HG03442 (cell line): ENCODE data around the gene CASK.

Experiments used
- ATAC-seq: cut with Tn5 transposase; IDR thresholded peaks from one replicate; pipeline ENCODE4 v1.9.1; 2021; ENCODE audit warnings: mild to moderate bottlenecking, moderate library complexity; ENCODE audit not compliant: unreplicated experiment

The CASK gene

GRCh38 chrX:41912923-41913322, 10.4 kb downstream of the CASK start:
- ATAC-seq = no peak

DNA sequence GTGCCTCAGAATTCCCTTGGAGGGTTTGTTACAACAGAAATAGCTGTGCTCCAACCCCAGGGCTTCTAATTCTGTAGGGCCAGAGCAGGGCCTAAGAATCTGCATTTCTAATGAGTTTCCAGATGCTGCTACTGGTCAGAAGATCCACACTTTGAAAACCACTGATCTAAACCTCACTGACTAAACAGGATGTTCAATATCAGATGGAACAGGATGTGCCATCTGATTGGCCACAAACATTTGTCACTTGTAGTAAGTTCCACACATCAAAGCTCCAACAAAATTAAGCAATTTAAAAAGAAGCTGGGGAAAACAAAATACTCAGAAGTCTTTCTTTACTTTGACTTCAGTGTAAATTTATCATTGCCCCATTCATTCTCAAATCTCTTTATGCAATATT, 14.3 kb downstream of the CASK start:
- ATAC-seq = no peak

DNA sequence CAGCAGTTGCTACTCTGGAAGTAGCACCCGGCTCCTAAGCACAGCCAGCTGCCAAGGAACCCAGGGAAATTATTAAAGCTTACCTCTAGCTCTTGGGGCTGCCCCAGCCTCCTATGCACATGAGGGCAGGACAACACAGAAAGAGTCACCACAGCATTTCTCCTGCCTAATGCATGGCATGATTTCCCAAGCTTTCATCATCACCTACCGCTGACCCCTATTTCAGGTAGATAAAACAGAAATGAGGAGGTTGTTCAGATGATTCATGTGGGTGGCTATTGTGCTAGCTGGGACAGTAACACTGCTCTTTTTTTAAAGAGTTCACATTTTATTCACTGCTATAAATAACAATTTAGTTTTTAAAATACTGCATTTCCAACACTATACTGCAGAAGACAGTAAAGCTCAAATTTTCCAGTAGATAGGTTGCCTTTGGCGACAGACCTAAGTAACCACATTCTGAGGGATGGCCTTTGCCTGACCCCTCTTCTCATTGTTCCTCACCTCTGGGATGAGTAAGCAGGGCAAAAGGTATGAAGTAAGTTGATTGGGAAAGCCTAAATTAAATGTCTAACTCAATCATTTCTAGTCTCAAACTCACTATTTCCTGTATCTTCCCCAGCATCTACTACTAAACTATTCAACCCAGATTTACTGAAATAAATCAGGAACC, 16.7 kb downstream of the CASK start:
- no peak for ATAC-seq

GRCh38 chrX:41903544-41903943, 19.8 kb downstream of the CASK start:
- ATAC-seq = no peak

GRCh38 chrX:41900321-41900720, 23.0 kb downstream of the CASK start:
- no peak for ATAC-seq

DNA sequence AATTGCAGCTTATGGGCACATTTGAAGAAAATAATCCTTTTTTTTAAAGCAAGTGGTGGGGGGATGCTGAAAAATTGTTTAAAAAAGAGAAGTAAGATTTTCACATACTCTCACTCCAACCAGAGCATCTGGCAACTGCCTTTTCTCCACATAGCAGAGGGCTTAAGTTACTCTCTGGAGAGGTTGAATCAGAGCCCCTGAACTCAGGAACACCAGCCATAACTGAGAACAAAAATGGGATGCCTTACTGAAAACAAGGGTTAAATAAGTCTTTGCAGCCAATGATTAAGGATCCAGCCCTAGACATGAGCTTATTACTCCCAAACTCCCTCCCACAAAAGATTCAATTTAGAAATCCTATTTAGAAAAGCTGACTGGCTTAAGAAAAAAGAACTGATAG, 27.5 kb downstream of the CASK start:
- no peak for ATAC-seq

DNA sequence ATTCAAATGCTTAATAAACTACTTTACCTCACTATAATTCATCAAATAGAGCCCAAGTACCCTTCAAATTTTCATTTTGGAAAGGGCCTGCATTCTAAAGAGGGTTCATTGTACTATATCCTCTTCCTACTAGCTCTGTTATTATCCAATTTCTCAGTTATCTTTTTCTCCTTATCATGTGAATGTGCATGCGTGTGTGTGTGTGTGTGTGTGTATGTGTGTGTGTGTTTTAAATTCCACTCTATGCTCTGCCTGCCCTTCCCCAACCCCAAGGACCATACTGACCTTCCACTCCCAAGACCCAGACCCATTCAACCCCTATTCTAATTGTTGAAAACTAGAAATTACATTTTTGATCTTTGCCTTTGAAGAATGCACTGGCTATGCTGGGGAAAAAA, 33.3 kb downstream of the CASK start:
- no peak for ATAC-seq

- no peak for ATAC-seq
Observed at GRCh38 chrX:41889317-41890025, 33.9 kb downstream of the CASK start.

- ATAC-seq = no peak
Observed at GRCh38 chrX:41887691-41888090, 35.7 kb downstream of the CASK start.

GRCh38 chrX:41885724-41886123, 37.6 kb downstream of the CASK start:
- no peak for ATAC-seq

GRCh38 chrX:41881166-41881565, 42.2 kb downstream of the CASK start:
- no peak for ATAC-seq

DNA sequence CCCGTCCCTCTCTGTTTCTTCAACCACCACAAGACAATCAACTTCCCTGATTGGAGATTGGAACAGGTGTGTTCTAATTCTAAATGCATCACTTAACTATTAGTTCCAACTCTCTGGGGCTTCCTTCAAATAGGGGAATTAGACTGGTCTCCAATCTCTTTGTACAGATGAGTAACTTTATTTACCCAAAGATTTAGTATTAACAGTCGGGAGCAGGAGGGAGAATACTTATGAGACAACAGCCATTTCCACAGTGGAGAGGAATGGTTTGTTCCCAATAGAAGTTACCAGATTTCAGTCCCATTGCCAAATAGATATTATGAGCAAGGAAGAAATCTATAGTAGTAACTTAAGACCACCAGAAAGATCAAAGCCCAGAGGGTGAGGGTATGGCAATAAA, 46.2 kb downstream of the CASK start:
- ATAC-seq = no peak

GRCh38 chrX:41875142-41875541, 48.2 kb downstream of the CASK start:
- ATAC-seq = no peak

- ATAC-seq = peak; percentile 53
Observed at GRCh38 chrX:41870719-41871151, 52.6 kb downstream of the CASK start.

DNA sequence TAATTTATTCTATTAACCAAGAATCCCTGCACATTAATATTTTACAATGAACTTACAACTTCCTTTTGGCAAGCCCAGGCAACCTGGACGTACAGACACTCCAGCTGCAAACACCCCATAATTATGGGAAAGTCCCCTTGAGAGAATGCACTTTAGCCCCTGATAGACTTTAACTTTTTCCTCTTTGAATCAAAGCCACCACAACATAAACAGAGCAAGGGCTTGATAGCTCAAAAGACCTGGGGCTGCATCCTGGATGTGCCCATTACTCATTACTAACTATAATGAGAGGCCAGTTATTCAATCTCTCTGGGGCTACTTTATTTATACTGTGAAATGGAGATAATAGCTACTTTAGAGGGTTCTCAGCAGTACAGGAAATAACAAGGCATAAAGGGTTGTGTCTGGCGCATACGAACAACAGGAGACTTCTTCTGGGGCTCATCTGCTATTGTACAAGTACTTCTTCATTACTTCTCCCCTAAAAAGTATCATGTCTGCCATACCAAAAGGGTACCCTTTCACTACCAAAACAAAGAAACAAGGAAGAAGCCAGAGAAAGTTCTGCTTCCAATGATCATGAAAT, 54.9 kb downstream of the CASK start:
- no peak for ATAC-seq

GRCh38 chrX:41863343-41864203, 59.8 kb downstream of the CASK start:
- no peak for ATAC-seq

DNA sequence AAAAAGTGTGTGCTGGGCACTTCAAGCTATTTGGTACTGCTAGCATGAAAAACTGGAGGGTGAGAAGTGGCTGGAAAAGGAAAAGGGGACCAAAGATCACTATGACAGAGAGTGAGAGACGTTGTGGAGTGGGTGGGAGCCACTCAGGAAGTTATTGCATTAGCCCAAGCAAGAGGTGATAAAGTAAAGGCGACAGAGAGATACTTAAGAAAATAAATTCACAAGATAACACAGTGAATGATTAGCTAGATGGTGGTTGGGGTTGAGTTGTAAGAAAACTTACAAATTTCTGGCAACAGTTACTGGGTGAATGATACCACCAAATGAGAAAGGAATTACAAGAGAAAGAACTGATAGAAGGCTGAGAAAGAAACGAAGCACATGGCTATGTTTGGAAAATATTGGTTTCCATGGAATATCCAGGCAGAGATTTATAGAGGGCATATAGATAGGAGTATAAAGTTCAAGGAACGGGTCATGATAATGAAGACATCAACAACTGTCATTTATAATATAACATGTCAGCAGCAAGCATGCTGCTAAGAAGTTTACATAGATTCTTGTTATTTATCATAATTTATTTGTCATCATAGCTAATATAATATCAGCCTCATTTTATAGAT, 60.7 kb downstream of the CASK start:
- no peak for ATAC-seq

DNA sequence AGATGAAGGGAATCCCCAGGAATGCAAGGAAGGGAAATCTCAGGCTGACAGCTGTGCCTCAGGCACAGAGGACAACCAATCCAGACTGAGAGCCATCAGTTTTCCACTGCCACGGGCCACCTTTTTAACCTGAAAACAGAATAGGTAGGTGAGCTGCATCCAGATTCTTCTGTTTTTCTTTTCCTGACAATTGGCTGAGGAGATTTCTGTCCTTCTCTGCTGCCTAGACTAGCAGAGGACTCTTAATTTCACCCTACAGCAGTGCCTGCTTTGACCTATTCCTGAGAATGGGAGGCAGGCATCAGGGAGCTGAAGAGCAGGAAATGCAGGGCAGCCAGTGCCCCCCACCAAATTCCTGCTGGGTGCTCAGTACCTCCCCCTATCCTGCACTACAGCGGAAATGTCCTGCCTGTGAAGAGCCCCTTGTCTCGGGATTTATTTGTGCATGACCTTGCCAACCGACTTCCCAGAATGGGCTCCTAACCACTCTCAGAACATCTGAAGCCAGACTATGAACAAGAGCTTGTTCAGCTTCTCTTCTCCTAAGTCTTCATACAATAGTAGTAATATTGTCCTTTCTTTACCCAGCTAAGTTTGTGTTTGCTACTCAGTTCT, 65.1 kb downstream of the CASK start:
- no peak for ATAC-seq

DNA sequence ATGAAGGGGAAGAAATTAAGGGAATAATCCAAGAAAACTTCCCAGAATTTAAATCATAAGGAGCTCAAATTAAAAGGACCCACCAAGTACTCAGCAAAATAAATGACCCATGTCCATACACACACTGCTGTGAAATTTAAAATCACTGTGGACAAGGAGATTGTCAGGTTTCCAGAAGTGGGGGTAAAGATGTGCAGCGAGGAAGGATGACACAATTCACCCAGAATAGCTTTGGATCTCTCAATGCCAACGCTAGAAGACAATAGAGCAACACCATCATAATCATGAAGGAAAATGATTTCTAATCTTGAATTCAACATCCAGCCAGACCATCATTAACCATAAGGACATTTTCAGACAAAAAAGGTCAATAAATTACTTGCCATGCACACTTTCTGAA, 65.7 kb downstream of the CASK start:
- no peak for ATAC-seq

DNA sequence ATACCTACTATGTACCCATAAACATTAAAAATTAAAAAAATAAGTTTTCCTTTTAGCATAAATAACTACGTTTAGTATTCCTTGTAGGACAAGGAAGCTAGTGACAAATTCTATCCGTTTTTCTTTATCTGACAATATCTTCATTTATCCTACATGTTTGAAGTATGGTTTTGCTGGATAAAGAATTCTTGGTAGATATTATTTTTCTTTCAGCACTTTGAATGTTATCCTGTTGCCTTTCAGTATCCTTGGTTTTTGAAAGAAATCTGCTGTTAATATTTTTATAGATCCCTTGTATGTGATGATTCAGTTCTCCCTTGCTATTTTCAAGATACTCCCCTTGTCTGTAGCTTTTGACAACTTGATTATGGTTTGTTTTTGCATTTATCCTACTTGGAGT, 76.6 kb downstream of the CASK start:
- no peak for ATAC-seq
